Measurements from ENCODE around the gene PARD6G. TPM values are rescaled to one million over a fixed set of nuclear protein-coding genes. Genes with fewer than 3 reads are reported as not detected.
"Not testable (repeated sequence)": the region's sequence is repeated elsewhere in the genome, so short reads cannot be mapped to it uniquely, and the experiment has no call there.

PARD6G gene, protein sequence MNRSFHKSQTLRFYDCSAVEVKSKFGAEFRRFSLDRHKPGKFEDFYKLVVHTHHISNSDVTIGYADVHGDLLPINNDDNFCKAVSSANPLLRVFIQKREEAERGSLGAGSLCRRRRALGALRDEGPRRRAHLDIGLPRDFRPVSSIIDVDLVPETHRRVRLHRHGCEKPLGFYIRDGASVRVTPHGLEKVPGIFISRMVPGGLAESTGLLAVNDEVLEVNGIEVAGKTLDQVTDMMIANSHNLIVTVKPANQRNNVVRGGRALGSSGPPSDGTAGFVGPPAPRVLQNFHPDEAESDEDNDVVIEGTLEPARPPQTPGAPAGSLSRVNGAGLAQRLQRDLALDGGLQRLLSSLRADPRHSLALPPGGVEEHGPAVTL
- not detected for total RNA-seq

DNA sequence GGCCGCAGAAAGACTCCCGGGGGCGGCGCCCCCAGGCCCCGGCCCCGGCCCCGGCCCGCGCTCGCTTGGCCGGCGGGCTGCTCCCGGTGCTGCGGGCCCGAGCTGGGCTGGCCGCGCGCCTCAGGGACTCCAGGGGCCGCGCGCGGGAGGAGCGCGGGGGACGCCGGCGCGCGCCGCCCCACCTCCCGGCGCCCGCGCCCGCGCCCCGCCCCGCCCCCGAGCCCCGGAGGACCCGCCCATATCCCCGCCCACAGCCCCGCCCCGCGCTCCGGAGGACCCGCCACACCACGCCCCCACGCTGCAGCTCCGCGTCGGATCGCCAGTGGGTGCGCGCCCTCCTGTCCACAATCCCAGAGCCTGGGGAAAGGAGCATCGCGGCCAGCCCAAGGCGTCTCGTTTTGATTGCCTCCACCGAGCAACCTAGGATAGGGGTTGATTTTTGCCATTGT, at the start of gene PARD6G:
Gene PARD6G, minus strand, starts transcription at position 122 of the 449 bp plus-strand sequence. CDS start 166 bp downstream, outside the sequence.
- Mint-ChIP-seq H3K9me3 (no peaks in the 10 kb centered on the region), H3K27me3 (ENCODE audit: low read depth) (peaks cover 61% of the 10 kb centered on the region), H3K4me3 (peak within 1 kb of the TSS; percentile 56 to 73), H3K36me3 (ENCODE audit: insufficient read depth in 2 of 2) (no peaks in the 10 kb centered on the region), H3K4me1 (ENCODE audit: low read depth) (peaks cover 5% of the 10 kb centered on the region), H3K27ac (no peak within 1 kb of the TSS)
- peak; percentile 79 to 81 for ATAC-seq (replicated peaks in 1 of 2)
- peak; percentile 60 to 61 for DNase-seq

DNA sequence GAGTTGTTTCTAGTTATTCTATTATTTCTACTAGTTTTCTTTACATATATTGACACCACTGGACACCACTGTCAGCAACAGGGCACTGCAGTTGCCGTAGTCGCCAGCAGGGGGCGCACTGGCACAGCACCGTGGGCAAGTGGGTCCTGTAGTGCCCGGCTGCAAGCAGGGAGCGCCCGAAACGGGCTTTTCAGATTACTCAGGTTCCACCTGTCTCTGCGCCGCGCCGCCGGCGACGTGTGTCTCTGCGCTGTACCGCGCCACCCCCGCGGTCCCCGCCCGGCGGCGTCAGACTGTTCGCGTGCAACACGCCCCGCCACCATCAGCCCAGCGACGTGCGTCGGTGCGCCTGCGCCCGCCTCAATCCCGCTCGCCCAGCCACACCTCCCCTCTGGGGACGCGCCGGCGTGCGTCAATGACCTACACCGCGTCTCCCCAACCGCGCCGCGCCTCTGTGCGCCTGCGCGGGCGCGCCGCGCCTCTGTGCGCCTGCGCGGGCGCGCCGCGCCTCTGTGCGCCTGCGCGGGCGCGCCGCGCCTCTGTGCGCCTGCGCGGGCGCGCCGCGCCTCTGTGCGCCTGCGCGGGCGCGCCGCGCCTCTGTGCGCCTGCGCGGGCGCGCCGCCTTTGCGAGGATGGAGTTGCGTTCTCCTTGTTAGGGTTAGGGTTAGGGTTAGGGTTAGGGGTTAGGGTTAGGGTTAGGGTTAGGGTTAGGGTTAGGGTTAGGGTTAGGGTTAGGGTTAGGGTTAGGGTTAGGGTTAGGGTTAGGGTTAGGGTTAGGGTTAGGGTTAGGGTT, 15.1 kb upstream of the PARD6G start:
- not testable (repeated sequence) for H3K4me3 Mint-ChIP-seq; H3K27me3 Mint-ChIP-seq (ENCODE audit: low read depth); H3K36me3 Mint-ChIP-seq (ENCODE audit: insufficient read depth in 2 of 2); H3K9me3 Mint-ChIP-seq; H3K4me1 Mint-ChIP-seq (ENCODE audit: low read depth); H3K27ac Mint-ChIP-seq
- peak; percentile 35 to 63 for DNase-seq
- ATAC-seq (replicated peaks in 1 of 2) = peak in 1 of 2 donors; percentile 22

DNA sequence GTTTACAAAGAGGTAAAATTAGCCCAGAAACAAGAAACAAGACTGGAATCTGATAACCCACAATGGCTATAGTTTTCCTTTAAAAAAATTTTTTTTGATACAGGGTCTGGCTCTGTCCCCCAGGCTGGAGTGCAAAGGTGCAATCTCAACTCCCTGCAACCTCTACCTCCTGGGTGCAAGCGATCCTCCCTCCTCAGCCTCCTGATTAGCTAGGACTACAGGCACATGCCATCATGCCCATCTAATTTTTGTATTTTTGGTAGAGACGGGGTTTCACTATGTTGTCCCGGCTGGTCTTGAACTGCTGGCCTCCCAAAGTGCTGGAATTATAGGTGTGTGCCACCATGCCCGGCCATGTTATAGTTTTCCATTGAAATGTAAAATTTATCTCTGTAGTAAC, 12.3 kb upstream of the PARD6G start:
- Mint-ChIP-seq H3K4me1 (ENCODE audit: low read depth) (no peaks in the 10 kb centered on the region), H3K9me3 (no peaks in the 10 kb centered on the region), H3K27me3 (ENCODE audit: low read depth) (peaks cover 19% of the 10 kb centered on the region), H3K36me3 (ENCODE audit: insufficient read depth in 2 of 2) (no peaks in the 10 kb centered on the region), H3K4me3 (no peak overlapping the region), H3K27ac (no peak overlapping the region)
- ATAC-seq (replicated peaks in 1 of 2) = no peak
- no peak for DNase-seq

DNA sequence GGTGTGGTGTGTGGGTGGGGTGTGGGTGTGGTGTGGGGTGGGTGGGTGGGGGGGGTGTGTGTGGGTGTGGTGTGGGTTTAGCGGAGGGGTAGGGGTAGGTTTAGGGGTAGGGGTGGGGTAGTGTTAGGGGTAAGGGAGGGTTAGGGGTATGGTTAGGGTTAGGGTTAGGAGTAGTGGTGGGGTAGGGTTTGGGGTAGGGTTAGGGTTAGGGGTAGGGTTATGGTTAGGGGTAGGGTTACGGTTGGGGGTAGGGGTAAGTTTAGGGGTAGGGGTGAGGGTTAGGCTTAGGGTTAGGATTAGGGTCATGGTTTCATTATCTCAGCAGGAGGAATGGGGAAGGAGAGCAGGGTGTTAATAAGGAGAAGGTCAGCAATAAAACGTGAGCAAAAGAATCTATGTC, 11.3 kb upstream of the PARD6G start:
- no peak for DNase-seq
- H3K9me3 Mint-ChIP-seq = no peaks in the 10 kb centered on the region
- no peaks in the 10 kb centered on the region for H3K36me3 Mint-ChIP-seq (ENCODE audit: insufficient read depth in 2 of 2)
- H3K27ac Mint-ChIP-seq = no peak overlapping the region
- H3K4me1 Mint-ChIP-seq (ENCODE audit: low read depth) = no peaks in the 10 kb centered on the region
- no peak overlapping the region for H3K4me3 Mint-ChIP-seq
- no peak for ATAC-seq (replicated peaks in 1 of 2)
- H3K27me3 Mint-ChIP-seq (ENCODE audit: low read depth) = peaks cover 19% of the 10 kb centered on the region

DNA sequence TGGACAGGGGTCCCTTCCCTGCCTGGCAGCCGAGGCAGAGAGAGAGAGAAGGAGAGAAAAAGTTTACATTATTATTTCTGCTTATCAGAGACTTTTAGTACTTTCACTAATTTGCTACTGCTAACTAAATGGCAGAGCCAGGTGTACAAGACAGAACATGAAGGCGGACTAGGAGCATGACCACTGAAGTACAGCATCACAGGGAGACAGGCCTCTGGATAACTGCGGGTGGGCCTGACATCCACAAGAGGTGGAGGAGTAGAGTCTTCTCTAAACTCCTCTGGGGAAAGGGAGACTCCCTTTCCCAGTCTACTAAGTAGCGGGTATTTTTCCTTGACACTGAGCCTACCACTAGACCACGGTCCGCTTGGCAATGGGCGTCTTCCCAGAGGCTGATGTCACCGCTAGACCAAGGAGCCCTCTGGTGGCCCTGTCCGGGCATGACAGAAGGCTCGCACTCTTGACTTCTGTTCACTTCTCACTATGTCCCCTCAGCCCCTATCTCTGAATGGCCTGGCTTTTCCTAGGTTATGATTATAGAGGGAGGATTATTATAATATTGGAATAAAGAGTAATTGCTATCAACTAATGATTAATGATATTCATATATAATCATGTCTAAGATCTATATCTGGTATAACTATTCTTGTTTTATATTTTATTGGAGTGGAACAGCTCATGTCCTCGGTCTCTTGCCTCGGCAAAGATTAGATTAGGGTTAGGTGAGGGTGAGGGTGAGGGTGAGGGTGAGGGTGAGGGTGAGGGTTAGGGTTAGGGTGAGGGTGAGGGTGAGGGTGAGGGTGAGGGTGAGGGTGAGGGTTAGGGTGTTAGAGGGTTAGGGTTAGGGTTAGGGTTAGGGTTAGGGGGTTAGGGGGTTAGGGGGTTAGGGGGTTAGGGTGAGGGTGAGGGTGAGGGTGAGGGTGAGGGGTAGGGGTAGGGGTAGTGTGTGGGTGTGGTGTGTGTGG, 10.5 kb upstream of the PARD6G start:
- ATAC-seq (replicated peaks in 1 of 2) (peak in 1 of 2 donors; percentile 49), DNase-seq (peak; percentile 60 to 68)
- H3K27ac Mint-ChIP-seq; H3K4me3 Mint-ChIP-seq; H3K9me3 Mint-ChIP-seq; H3K36me3 Mint-ChIP-seq (ENCODE audit: insufficient read depth in 2 of 2); H3K4me1 Mint-ChIP-seq (ENCODE audit: low read depth): not testable (repeated sequence)
- H3K27me3 Mint-ChIP-seq (ENCODE audit: low read depth) = peaks cover 27% of the 10 kb centered on the region

DNA sequence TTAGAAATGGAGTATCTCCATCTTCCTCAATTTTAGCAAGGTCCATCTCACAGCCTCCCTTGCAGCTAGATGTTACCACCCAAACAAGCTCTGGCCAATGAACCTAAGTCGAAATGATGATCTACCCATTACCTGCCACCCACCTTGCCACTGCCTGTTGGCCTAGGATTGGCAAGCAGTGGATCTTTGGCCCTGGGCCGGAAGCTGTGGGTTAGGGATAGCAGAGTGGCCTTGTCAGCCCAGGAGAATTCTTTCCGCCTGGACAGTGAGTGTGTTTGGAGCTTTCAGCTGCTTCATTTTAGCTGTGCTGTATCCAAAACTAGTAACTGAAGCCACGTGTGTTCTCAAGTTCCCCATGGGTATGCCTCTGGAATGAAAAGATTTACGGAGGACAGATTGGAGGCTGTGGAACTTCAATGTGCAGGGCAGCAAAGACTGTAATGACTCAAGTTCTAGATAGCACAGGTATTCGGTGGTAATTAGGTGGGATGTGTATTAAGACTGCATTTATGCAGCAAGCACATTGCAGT, 7.7 kb upstream of the PARD6G start:
- H3K27me3 Mint-ChIP-seq (ENCODE audit: low read depth) = peaks cover 39% of the 10 kb centered on the region
- no peak overlapping the region for H3K4me3 Mint-ChIP-seq
- ATAC-seq (replicated peaks in 1 of 2) = no peak
- H3K36me3 Mint-ChIP-seq (ENCODE audit: insufficient read depth in 2 of 2) = no peaks in the 10 kb centered on the region
- H3K9me3 Mint-ChIP-seq = no peaks in the 10 kb centered on the region
- H3K27ac Mint-ChIP-seq = no peak overlapping the region
- no peaks in the 10 kb centered on the region for H3K4me1 Mint-ChIP-seq (ENCODE audit: low read depth)
- no peak for DNase-seq

DNA sequence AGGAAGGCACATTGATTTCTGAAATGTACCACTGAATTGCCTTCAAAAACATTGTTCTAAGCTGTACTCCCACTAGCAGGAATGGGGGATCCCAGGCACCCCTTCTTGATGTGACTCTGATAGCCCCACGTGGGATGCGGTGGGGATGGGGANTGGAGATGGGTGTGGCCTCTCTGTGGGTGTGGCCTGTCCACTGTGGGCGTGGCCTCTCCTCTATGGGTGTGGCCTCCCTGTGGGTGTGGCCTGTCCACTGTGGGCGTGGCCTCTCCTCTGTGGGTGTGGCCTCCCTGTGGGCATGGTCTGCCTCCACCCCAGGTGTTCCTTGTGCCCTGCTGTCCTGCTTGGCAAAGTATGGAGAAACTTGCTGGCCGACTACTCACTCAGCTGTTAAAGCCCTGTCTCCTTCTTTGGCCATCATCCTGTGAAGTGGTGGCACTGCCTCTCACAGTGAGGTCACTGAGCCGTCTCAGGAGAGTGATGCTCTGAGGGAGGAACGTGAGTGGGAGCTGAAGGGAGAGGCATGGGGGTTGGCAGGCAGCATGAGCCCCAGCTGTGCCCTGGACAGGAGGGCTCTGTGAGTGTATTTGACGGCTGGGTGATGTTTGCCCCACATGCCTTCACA, 6.7 kb upstream of the PARD6G start:
- H3K4me3 Mint-ChIP-seq = no peak overlapping the region
- ATAC-seq (replicated peaks in 1 of 2) (no peak), DNase-seq (peak; percentile 9 to 27)
- H3K27me3 Mint-ChIP-seq (ENCODE audit: low read depth) = peaks cover 49% of the 10 kb centered on the region
- no peak overlapping the region for H3K27ac Mint-ChIP-seq
- H3K4me1 Mint-ChIP-seq (ENCODE audit: low read depth) = no peaks in the 10 kb centered on the region
- H3K36me3 Mint-ChIP-seq (ENCODE audit: insufficient read depth in 2 of 2) = no peaks in the 10 kb centered on the region
- no peaks in the 10 kb centered on the region for H3K9me3 Mint-ChIP-seq

DNA sequence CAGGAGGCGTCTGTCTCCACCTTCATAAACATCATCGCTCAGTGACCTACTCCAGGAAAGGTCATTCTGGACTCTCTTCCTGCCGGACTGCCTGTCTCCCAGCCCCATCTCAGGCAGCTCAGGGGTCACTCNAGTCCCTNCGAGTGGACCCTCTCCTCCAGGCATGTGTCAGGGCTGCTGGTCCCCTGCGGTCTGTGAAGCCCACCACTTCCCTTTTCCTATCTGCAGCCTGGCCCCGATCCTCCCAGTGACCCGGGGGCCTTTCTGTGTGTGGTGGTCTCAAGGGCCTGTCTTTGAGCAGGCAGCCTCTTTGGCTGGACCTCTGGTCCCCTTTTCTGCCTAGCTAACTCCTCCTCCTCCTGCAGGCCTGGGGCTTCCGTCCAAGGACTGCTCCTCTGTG, 5.9 kb upstream of the PARD6G start:
- Mint-ChIP-seq H3K36me3 (ENCODE audit: insufficient read depth in 2 of 2) (no peaks in the 10 kb centered on the region), H3K27ac (no peak overlapping the region), H3K4me3 (no peak overlapping the region), H3K9me3 (no peaks in the 10 kb centered on the region), H3K4me1 (ENCODE audit: low read depth) (no peaks in the 10 kb centered on the region), H3K27me3 (ENCODE audit: low read depth) (peaks cover 56% of the 10 kb centered on the region)
- ATAC-seq (replicated peaks in 1 of 2) (no peak), DNase-seq (no peak)

DNA sequence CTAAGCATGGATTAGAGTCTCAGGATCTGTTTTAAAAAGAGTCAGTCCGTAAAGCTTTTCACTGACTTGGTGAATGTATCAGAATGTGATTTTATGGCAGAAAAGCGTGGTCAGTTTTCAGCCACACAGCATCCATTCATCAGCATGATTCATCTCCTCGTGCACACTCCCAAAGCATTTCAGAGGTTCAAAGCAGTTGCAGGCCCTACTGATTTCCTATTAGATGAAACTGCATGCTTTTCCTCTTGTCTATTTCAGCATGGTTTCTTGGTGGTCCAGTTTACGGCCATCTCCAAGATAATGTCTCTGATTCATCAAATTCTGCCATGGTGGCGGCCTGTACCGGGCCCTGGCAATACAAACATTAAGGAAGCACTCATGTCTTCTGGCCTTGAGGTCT, 4.8 kb upstream of the PARD6G start:
- Mint-ChIP-seq H3K9me3 (no peaks in the 10 kb centered on the region), H3K27ac (no peak overlapping the region), H3K27me3 (ENCODE audit: low read depth) (peaks cover 56% of the 10 kb centered on the region)

DNA sequence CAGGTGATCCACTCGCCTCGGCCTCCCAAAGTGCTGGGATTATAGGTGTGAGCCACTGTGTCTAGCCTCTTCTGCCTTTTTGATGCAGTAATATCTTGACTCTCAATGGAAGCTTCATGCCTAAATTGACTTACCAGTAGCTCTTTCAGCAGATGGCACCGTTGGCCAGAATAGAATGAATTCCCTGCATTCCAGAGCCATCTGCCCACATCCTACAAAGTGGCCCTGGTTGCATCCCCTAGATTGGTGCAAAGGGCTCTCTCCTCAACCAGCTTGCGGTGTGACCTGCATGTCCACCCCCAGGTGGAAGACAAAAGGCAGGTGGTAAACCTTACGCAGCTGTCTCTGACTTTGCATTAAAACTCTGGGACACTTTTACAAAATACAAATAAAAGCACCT, 4.4 kb upstream of the PARD6G start:
- Mint-ChIP-seq H3K36me3 (ENCODE audit: insufficient read depth in 2 of 2) (no peaks in the 10 kb centered on the region), H3K4me3 (no peak overlapping the region), H3K27me3 (ENCODE audit: low read depth) (peaks cover 52% of the 10 kb centered on the region), H3K9me3 (no peaks in the 10 kb centered on the region), H3K27ac (no peak overlapping the region), H3K4me1 (ENCODE audit: low read depth) (no peaks in the 10 kb centered on the region)
- ATAC-seq (replicated peaks in 1 of 2) = no peak
- DNase-seq = no peak

More for the DNA sequence above, 4.8 kb upstream of the PARD6G start:
- H3K4me1 Mint-ChIP-seq (ENCODE audit: low read depth) = no peaks in the 10 kb centered on the region
- no peak for ATAC-seq (replicated peaks in 1 of 2)
- DNase-seq = no peak
- H3K36me3 Mint-ChIP-seq (ENCODE audit: insufficient read depth in 2 of 2) = no peaks in the 10 kb centered on the region
- H3K4me3 Mint-ChIP-seq = no peak overlapping the region

DNA sequence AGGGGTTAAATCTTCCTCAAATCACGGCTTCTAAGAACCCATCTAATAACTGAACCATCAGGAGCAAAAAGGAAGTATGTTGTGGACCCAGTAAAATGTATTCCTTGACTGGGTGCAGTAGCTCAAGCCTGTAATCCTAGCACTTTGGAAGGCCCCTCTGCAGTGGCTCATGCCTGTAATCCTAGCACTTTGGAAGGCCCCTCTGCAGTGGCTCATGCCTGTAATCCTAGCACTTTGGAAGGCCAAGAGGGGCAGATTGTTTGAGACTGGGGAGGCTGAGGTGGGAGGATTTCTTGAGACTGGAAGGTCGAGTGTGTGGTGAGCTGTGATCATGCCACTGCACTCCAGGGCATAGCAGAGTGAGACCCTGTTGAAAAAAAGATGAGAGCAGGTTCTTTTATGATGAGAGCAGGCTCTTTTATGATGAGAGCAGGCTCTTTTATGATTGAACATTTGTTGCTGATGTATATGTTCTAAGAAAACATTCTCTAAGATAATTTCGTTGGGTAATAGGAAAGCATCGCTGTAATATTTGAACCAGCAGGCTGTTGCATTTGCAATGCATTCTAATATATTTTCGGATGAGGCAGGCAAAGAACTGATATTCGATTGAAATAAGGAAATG, 3.5 kb upstream of the PARD6G start:
- DNase-seq = no peak
- H3K27me3 Mint-ChIP-seq (ENCODE audit: low read depth) = peaks cover 52% of the 10 kb centered on the region
- no peaks in the 10 kb centered on the region for H3K36me3 Mint-ChIP-seq (ENCODE audit: insufficient read depth in 2 of 2)
- peaks cover 4% of the 10 kb centered on the region for H3K4me1 Mint-ChIP-seq (ENCODE audit: low read depth)
- no peak overlapping the region for H3K27ac Mint-ChIP-seq
- H3K9me3 Mint-ChIP-seq = no peaks in the 10 kb centered on the region
- no peak overlapping the region for H3K4me3 Mint-ChIP-seq
- no peak for ATAC-seq (replicated peaks in 1 of 2)
